ENCODE results near the gene NFATC2IP.

DNA sequence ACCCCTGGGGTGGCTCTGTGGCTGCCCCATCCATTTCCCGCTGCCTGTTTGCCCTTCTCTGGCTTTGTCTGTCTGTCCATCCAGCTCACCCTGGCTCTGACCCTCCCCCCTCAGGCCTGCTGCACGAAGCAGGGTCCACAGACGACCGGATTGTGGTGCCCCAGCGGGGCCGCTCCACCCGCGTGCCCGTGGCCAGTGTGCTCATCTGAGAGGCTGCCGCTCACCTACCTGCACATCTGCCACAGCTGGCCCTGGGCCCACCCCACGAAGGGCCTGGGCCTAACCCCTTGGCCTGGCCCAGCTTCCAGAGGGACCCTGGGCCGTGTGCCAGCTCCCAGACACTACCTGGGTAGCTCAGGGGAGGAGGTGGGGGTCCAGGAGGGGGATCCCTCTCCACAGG is 33.4 kb downstream of the NFATC2IP start:
- TF ChIP-seq, protein P1, sequence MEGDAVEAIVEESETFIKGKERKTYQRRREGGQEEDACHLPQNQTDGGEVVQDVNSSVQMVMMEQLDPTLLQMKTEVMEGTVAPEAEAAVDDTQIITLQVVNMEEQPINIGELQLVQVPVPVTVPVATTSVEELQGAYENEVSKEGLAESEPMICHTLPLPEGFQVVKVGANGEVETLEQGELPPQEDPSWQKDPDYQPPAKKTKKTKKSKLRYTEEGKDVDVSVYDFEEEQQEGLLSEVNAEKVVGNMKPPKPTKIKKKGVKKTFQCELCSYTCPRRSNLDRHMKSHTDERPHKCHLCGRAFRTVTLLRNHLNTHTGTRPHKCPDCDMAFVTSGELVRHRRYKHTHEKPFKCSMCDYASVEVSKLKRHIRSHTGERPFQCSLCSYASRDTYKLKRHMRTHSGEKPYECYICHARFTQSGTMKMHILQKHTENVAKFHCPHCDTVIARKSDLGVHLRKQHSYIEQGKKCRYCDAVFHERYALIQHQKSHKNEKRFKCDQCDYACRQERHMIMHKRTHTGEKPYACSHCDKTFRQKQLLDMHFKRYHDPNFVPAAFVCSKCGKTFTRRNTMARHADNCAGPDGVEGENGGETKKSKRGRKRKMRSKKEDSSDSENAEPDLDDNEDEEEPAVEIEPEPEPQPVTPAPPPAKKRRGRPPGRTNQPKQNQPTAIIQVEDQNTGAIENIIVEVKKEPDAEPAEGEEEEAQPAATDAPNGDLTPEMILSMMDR (conservative IDR thresholded peaks at IDR 0.05) = no peak
- TF ChIP-seq EZH2 (IDR thresholded peaks at IDR 0.05; ENCODE audit: low read depth) = no peak
